HepG2 (cell line): Measurements from ENCODE around the gene TRPC1. TPM values are rescaled to one million over a fixed set of nuclear protein-coding genes. Genes with fewer than 3 reads are reported as not detected.

Experiments
- CEBPG ChIP-seq: IDR thresholded peaks from 2 replicates; pipeline ENCODE4 v1.6.1; 2016
- DPF2 ChIP-seq: sonication (generic); formaldehyde crosslinking; IDR thresholded peaks from 2 replicates; pipeline ENCODE4 v1.4.0; 2020; ENCODE audit warnings: mild to moderate bottlenecking, low read depth, missing genetic modification reagents, borderline replicate concordance
- FOXA3 ChIP-seq: IDR thresholded peaks from 2 replicates; pipeline ENCODE4 v1.6.1; 2016; ENCODE audit warnings: missing genetic modification reagents, missing compliant biosample characterization
- FOXJ3 ChIP-seq: sonication (generic); formaldehyde crosslinking; IDR thresholded peaks from 2 replicates; pipeline ENCODE4 v1.4.0; 2020; ENCODE audit warnings: missing genetic modification reagents, mild to moderate bottlenecking, borderline replicate concordance
- KLF6 ChIP-seq: IDR thresholded peaks from 2 replicates; pipeline ENCODE4 v1.8.0; 2016; ENCODE audit warnings: missing biosample characterization, missing genetic modification reagents
- MAFK ChIP-seq, 2 experiments: IDR thresholded peaks in 1 of 2; conservative IDR thresholded peaks in 1 of 2; 2 replicates each; pipeline ENCODE4 v1.6.1; 2011; ENCODE audit warnings: improper control_type of control experiment in 2 of 2, low read length in 2 of 2
- MIER3 ChIP-seq: IDR thresholded peaks from 2 replicates; pipeline ENCODE4 v1.6.1; 2016; ENCODE audit warnings: missing compliant biosample characterization, borderline replicate concordance
- RFX3 ChIP-seq: IDR thresholded peaks from 2 replicates; pipeline ENCODE4 v1.6.1; 2016; ENCODE audit warnings: missing biosample characterization, missing genetic modification reagents
- SALL2 ChIP-seq: sonication (generic); formaldehyde crosslinking; IDR thresholded peaks from 2 replicates; pipeline ENCODE4 v1.8.1; 2023; ENCODE audit warnings: mild to moderate bottlenecking, missing genetic modification reagents, inconsistent platforms
- TBX2 ChIP-seq: sonication (generic); formaldehyde crosslinking; IDR thresholded peaks from 2 replicates; pipeline ENCODE4 v1.5.0; 2020; ENCODE audit warnings: missing genetic modification reagents, mild to moderate bottlenecking, borderline replicate concordance
- TCF7 ChIP-seq: sonication (generic); IDR thresholded peaks from 2 replicates; pipeline ENCODE4 v1.6.1; 2016; ENCODE audit warnings: antibody characterized with exemption, low read depth
- TOE1 ChIP-seq: sonication (generic); formaldehyde crosslinking; IDR thresholded peaks from 2 replicates; pipeline ENCODE4 v1.4.0; 2020; ENCODE audit warnings: mild to moderate bottlenecking, missing genetic modification reagents
- ZNF879 ChIP-seq: sonication (generic); formaldehyde crosslinking; IDR thresholded peaks from 2 replicates; pipeline ENCODE4 v1.8.1; 2023; ENCODE audit warnings: missing genetic modification reagents
- polyA plus RNA-seq, 8 experiments: library from polyadenylated mRNA; depleted of rRNA in 3 of 8; stranded (reverse) in 7 of 8; unstranded in 1 of 8; fragments of >200 nt; fragmentation: Illumina TruSeq in 4 of 8; extraction: Trizol in 4 of 8; gene quantifications; 2 replicates each; pipeline versions ENCODE4 v1.2.1 to v1.2.3, GENCODE V29; 2011 to 2016; ENCODE audit warnings: low read depth in 4 of 8, missing spikeins in 1 of 8, mixed read lengths in 1 of 8; ENCODE audit not compliant: insufficient read depth in 1 of 8
- total RNA-seq, 5 experiments: library from RNA; depleted of rRNA; stranded (reverse); fragments of >200 nt; fragmentation: Illumina TruSeq; extraction: Trizol; gene quantifications; 2 replicates each; pipeline ENCODE4 v1.2.3, GENCODE V29; 2016; ENCODE audit warnings: low read depth in 1 of 5
- TF ChIP-seq, protein P1 (sequence below): sonication (generic); formaldehyde crosslinking; IDR thresholded peaks from 2 replicates; pipeline ENCODE4 v1.8.0; 2023; ENCODE audit warnings: mild to moderate bottlenecking, missing genetic modification reagents
- TF ChIP-seq, protein P2 (sequence below): sonication (generic); formaldehyde crosslinking; IDR thresholded peaks from 2 replicates; pipeline ENCODE4 v1.4.0; 2020; ENCODE audit warnings: missing genetic modification reagents, borderline replicate concordance
- TF ChIP-seq, protein P3 (sequence below): sonication (generic); formaldehyde crosslinking; IDR thresholded peaks from 2 replicates; pipeline ENCODE4 v1.8.1; 2022; ENCODE audit warnings: low read depth, mild to moderate bottlenecking, missing genetic modification reagents
- TF ChIP-seq, protein P4 (sequence below): IDR thresholded peaks from 2 replicates; pipeline ENCODE4 v1.6.1; 2016; ENCODE audit warnings: low read depth, control low read depth

The TRPC1 gene
- total and polyA plus RNA-seq, 2 of the 13 experiments (the other 11 are each of a cell fraction or from before 2014, with no cell fraction given) = 10.8 to 13.1 TPM

DNA sequence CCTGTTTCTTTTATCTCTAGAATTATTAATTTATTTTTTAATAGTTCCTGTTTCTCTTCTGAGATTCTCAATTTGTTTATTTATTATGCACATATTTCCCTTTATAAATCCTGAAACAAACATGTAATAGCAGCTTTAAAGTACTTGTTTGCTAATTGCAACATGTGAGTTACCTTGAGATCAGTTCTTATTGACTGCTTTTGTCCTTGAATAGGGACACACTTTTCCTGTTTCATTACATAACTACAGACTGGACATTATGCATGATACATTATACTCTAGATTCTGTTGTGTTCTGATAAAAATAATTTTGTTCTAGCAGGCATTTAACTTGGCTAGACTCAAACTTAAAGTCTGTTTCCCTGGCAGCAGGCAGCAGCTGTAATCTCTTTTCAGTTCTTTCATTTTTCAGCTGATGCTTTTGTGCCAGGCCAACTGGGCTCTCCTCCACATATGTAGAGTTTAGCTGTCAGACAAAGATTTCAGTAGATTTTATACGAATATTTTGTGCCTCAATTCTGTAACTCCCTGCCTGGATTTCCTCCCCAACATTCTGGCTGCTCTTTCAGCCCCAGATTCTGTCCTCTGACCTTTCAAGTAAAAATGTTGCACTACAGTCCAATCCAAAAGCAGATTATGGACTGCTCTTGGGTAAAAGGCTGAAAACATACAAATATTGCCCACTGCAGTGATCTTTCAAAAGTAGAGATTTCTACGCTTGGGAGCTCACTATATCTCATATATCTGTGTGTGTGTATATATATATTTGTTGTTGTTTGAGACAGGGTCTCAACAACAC lies 123.1 kb downstream of the TRPC1 start (continued):
- TF ChIP-seq, protein P1, sequence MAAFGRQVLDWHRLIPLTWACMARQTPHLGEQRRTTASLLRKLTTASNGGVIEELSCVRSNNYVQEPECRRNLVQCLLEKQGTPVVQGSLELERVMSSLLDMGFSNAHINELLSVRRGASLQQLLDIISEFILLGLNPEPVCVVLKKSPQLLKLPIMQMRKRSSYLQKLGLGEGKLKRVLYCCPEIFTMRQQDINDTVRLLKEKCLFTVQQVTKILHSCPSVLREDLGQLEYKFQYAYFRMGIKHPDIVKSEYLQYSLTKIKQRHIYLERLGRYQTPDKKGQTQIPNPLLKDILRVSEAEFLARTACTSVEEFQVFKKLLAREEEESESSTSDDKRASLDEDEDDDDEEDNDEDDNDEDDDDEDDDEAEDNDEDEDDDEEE (CRISPR knock-in tag) = no peak
- peak; percentile 47; the same call in 1 of the 2 replicates for TF ChIP-seq TCF7
- TF ChIP-seq MIER3 = peak; percentile 88; the same call in 1 of the 2 replicates
- TF ChIP-seq, protein P2, sequence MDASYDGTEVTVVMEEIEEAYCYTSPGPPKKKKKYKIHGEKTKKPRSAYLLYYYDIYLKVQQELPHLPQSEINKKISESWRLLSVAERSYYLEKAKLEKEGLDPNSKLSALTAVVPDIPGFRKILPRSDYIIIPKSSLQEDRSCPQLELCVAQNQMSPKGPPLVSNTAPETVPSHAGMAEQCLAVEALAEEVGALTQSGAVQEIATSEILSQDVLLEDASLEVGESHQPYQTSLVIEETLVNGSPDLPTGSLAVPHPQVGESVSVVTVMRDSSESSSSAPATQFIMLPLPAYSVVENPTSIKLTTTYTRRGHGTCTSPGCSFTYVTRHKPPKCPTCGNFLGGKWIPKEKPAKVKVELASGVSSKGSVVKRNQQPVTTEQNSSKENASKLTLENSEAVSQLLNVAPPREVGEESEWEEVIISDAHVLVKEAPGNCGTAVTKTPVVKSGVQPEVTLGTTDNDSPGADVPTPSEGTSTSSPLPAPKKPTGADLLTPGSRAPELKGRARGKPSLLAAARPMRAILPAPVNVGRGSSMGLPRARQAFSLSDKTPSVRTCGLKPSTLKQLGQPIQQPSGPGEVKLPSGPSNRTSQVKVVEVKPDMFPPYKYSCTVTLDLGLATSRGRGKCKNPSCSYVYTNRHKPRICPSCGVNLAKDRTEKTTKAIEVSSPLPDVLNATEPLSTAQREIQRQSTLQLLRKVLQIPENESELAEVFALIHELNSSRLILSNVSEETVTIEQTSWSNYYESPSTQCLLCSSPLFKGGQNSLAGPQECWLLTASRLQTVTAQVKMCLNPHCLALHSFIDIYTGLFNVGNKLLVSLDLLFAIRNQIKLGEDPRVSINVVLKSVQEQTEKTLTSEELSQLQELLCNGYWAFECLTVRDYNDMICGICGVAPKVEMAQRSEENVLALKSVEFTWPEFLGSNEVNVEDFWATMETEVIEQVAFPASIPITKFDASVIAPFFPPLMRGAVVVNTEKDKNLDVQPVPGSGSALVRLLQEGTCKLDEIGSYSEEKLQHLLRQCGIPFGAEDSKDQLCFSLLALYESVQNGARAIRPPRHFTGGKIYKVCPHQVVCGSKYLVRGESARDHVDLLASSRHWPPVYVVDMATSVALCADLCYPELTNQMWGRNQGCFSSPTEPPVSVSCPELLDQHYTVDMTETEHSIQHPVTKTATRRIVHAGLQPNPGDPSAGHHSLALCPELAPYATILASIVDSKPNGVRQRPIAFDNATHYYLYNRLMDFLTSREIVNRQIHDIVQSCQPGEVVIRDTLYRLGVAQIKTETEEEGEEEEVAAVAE (CRISPR knock-in tag) = 0 out of 2 replicates have a peak, but pooled peaks have one; percentile 78
- peak; percentile 97 for TF ChIP-seq FOXA3 (CRISPR knock-in tag)
- TF ChIP-seq ZNF879 (CRISPR knock-in tag) = no peak
- 0 out of 2 replicates have a peak, but pooled peaks have one; percentile 66 for TF ChIP-seq KLF6 (CRISPR knock-in tag)
- no peak for TF ChIP-seq TBX2 (CRISPR knock-in tag)
- TF ChIP-seq TOE1 (CRISPR knock-in tag) = peak; percentile 48; the same call in 1 of the 2 replicates
- peak; percentile 29; the same call in 1 of the 2 replicates for TF ChIP-seq RFX3 (CRISPR knock-in tag)
- peak; percentile 87 for TF ChIP-seq DPF2
- TF ChIP-seq, protein P3, sequence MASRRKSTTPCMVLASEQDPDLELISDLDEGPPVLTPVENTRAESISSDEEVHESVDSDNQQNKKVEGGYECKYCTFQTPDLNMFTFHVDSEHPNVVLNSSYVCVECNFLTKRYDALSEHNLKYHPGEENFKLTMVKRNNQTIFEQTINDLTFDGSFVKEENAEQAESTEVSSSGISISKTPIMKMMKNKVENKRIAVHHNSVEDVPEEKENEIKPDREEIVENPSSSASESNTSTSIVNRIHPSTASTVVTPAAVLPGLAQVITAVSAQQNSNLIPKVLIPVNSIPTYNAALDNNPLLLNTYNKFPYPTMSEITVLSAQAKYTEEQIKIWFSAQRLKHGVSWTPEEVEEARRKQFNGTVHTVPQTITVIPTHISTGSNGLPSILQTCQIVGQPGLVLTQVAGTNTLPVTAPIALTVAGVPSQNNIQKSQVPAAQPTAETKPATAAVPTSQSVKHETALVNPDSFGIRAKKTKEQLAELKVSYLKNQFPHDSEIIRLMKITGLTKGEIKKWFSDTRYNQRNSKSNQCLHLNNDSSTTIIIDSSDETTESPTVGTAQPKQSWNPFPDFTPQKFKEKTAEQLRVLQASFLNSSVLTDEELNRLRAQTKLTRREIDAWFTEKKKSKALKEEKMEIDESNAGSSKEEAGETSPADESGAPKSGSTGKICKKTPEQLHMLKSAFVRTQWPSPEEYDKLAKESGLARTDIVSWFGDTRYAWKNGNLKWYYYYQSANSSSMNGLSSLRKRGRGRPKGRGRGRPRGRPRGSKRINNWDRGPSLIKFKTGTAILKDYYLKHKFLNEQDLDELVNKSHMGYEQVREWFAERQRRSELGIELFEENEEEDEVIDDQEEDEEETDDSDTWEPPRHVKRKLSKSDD (CRISPR knock-in tag) = no peak
- peak; percentile 94; the same call in 1 of the 2 replicates for TF ChIP-seq FOXJ3 (CRISPR knock-in tag)
- TF ChIP-seq MAFK (conservative IDR thresholded peaks at IDR 0.05 in 1 of 2, IDR thresholded peaks at IDR 0.05 in 1 of 2; ENCODE audit: low read length in 2 of 2) = no peak
- TF ChIP-seq, protein P4, sequence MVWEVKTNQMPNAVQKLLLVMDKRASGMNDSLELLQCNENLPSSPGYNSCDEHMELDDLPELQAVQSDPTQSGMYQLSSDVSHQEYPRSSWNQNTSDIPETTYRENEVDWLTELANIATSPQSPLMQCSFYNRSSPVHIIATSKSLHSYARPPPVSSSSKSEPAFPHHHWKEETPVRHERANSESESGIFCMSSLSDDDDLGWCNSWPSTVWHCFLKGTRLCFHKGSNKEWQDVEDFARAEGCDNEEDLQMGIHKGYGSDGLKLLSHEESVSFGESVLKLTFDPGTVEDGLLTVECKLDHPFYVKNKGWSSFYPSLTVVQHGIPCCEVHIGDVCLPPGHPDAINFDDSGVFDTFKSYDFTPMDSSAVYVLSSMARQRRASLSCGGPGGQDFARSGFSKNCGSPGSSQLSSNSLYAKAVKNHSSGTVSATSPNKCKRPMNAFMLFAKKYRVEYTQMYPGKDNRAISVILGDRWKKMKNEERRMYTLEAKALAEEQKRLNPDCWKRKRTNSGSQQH = no peak
- no peak for TF ChIP-seq SALL2 (CRISPR knock-in tag)
- peak; percentile 85 for TF ChIP-seq CEBPG (CRISPR knock-in tag)
